Measurements from ENCODE around the gene B3GALT4. TPM values are rescaled to one million over a fixed set of nuclear protein-coding genes. Genes with fewer than 3 reads are reported as not detected.

The B3GALT4 gene
- total RNA-seq, 1 donor: 4.3 TPM

DNA sequence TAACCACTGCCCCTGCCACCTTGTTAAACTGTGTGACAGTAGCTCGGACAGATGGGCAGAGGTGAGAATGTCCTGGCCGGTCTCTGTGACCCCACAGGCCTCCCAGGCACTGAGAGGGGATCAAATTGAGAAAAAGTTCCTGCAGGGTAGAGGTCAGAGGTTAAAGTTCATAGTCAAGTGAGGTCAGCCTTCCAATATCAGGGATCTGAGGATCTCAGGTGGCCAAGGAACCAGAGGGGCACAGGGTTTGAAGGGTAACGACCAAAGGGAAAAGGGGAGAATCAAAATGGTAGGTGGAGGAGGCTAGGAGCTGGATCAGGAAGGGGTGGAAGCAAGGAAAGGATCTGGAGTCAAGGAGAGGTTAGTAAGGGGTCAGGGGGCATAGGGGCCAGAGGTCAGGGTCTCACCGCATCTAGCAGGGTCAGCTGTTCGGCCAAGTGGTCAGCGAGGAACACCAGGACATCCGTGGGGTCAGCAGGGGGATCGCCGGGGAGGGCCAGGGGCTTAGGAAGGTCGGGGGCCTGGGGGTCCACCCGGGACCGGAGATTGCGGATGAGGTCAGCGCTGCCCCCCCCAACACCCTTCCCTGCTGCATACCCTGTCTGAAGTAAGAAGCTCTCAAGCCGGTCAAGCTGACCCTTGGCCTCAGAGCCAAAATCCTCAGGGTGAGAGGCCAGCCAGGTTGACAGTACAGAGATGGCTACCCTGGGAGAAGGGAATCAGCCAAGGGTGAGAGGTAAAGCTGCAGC lies 18.9 kb downstream of the B3GALT4 start:
- Histone ChIP-seq H3K4me1 (ENCODE audit: insufficient read depth, low read length) (peaks cover 2% of the 10 kb centered on the region), H3K27ac (ENCODE audit: low read depth, low read length) (no peak overlapping the region), H3K4me2 (ENCODE audit: insufficient read depth, low read length) (no peak overlapping the region), H3K27me3 (ENCODE audit: insufficient read depth, low read length) (no peaks in the 10 kb centered on the region), H3K4me3 (ENCODE audit: insufficient read depth, low read length) (no peak overlapping the region), H4K20me1 (ENCODE audit: insufficient read depth, low read length) (no peaks in the 10 kb centered on the region), H3K9me3 (ENCODE audit: low read depth, low read length) (no peaks in the 10 kb centered on the region), H2AFZ (ENCODE audit: low read length) (no peak overlapping the region), H3K36me3 (ENCODE audit: insufficient read depth, low read length) (peaks cover 28% of the 10 kb centered on the region), H3K79me2 (ENCODE audit: insufficient read depth, low read length) (peaks cover 16% of the 10 kb centered on the region)
- TF ChIP-seq, protein P1, sequence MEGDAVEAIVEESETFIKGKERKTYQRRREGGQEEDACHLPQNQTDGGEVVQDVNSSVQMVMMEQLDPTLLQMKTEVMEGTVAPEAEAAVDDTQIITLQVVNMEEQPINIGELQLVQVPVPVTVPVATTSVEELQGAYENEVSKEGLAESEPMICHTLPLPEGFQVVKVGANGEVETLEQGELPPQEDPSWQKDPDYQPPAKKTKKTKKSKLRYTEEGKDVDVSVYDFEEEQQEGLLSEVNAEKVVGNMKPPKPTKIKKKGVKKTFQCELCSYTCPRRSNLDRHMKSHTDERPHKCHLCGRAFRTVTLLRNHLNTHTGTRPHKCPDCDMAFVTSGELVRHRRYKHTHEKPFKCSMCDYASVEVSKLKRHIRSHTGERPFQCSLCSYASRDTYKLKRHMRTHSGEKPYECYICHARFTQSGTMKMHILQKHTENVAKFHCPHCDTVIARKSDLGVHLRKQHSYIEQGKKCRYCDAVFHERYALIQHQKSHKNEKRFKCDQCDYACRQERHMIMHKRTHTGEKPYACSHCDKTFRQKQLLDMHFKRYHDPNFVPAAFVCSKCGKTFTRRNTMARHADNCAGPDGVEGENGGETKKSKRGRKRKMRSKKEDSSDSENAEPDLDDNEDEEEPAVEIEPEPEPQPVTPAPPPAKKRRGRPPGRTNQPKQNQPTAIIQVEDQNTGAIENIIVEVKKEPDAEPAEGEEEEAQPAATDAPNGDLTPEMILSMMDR (IDR thresholded peaks at IDR 0.05; ENCODE audit: extremely low read depth, low read depth, low read length): no peak
- DNase-seq (ENCODE audit: insufficient read length, low spot score, missing footprints): peak; percentile 37

DNA sequence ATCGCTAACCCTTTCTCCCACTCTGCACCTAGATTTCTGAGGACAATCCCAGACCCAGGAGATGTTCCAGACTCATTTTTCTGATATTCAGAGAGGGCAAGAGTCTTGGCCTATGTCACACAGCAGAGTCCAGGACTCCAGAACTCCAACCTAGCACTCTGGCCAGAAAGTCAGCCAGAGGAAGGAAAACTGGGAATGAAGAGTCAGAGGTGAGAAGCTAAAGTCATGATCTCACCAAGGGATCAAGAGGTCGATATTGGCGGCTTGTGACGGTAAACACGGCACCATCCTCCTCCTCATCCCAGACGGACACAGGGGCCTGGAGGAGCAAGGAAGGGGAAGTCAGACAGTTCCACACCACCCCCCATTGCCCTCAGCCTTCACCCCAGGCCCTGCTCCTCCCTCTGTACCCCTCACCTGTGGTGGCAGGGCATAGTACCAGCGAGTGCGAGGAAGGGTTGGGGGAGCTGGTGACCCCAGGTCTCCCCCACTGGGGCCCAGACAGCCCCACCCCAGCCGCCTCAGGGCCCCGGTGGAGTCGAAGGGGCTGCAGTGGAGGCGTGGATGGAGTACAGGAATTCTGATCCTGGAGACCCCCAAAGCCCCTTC lies 20.0 kb downstream of the B3GALT4 start:
- Histone ChIP-seq H3K4me1 (ENCODE audit: insufficient read depth, low read length) (no peaks in the 10 kb centered on the region), H3K27ac (ENCODE audit: low read depth, low read length) (peak overlapping the region; percentile 48), H3K27me3 (ENCODE audit: insufficient read depth, low read length) (no peaks in the 10 kb centered on the region), H3K79me2 (ENCODE audit: insufficient read depth, low read length) (peaks cover 18% of the 10 kb centered on the region), H2AFZ (ENCODE audit: low read length) (no peak overlapping the region), H3K4me2 (ENCODE audit: insufficient read depth, low read length) (peak overlapping the region; percentile 85), H3K9me3 (ENCODE audit: low read depth, low read length) (no peaks in the 10 kb centered on the region), H3K36me3 (ENCODE audit: insufficient read depth, low read length) (peaks cover 28% of the 10 kb centered on the region), H3K4me3 (ENCODE audit: insufficient read depth, low read length) (no peak overlapping the region), H4K20me1 (ENCODE audit: insufficient read depth, low read length) (peaks cover 3% of the 10 kb centered on the region)
- TF ChIP-seq, protein P1 (IDR thresholded peaks at IDR 0.05; ENCODE audit: extremely low read depth, low read depth, low read length): no peak
- DNase-seq (ENCODE audit: insufficient read length, low spot score, missing footprints): no peak

DNA sequence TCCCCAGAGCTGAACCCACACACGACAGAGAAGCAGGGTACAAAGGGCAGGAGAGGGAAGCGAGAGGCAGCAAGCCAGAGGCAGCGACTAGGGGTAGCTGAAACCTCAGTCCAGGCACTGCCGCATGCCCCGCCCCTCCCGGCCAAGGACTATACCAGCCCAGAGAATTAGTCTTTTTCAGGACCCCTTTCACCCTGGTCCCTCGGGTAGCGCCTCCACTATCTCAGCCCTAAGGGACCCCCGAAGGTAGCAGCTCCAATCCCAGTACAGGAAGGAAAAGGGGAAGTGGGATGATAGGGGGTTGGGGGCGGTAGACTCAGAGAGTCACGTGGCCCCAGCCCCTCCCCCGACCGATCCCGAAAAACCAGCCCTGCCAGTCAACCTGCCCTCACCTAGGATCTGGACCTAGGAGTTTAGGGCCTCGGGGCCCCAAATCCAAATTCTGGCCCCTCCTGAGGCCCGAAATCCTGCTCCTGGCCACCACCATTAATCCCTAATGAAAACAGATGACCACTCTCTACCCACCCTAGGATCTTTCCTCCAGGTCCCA lies 20.6 kb downstream of the B3GALT4 start:
- H3K27me3 ChIP-seq (ENCODE audit: insufficient read depth, low read length): no peaks in the 10 kb centered on the region
- TF ChIP-seq, protein P1 (IDR thresholded peaks at IDR 0.05; ENCODE audit: extremely low read depth, low read depth, low read length): no peak
- no peaks in the 10 kb centered on the region for H3K4me1 ChIP-seq (ENCODE audit: insufficient read depth, low read length)
- peaks cover 24% of the 10 kb centered on the region for H3K36me3 ChIP-seq (ENCODE audit: insufficient read depth, low read length)
- peak overlapping the region; percentile 84 for H3K4me3 ChIP-seq (ENCODE audit: insufficient read depth, low read length)
- H4K20me1 ChIP-seq (ENCODE audit: insufficient read depth, low read length): peaks cover 3% of the 10 kb centered on the region
- H3K4me2 ChIP-seq (ENCODE audit: insufficient read depth, low read length): peak overlapping the region; percentile 85
- H3K79me2 ChIP-seq (ENCODE audit: insufficient read depth, low read length): peaks cover 16% of the 10 kb centered on the region
- peak; percentile 81 for DNase-seq (ENCODE audit: insufficient read length, low spot score, missing footprints)
- H3K27ac ChIP-seq (ENCODE audit: low read depth, low read length): peak overlapping the region; percentile 48
- peak overlapping the region; percentile 62 for H2AFZ ChIP-seq (ENCODE audit: low read length)
- H3K9me3 ChIP-seq (ENCODE audit: low read depth, low read length): no peaks in the 10 kb centered on the region

All from osteoblast (primary cell).